K562 (cell line): ENCODE results near the gene CREM. TPM values are rescaled to one million over a fixed set of nuclear protein-coding genes. Genes with fewer than 3 reads are reported as not detected.

Experiments
- ARID1B ChIP-seq: fragments of 450-650 bp; IDR thresholded peaks from 2 replicates; pipeline ENCODE4 v1.6.1; 2016; ENCODE audit warnings: antibody characterized with exemption, mild to moderate bottlenecking, inconsistent platforms
- ARNT ChIP-seq, 2 experiments: fragments of 450-650 bp; IDR thresholded peaks; 2 replicates each; pipeline ENCODE4 v1.6.1; 2016; ENCODE audit warnings: mild to moderate bottlenecking in 1 of 2
- COPS2 ChIP-seq: fragments of 450-650 bp; conservative IDR thresholded peaks from 2 replicates; pipeline ENCODE4 v1.6.1; 2016; ENCODE audit warnings: mild to moderate bottlenecking, moderate library complexity
- EHMT2 ChIP-seq: fragments of 450-650 bp; IDR thresholded peaks from 2 replicates; pipeline ENCODE4 v1.6.1; 2018; ENCODE audit warnings: antibody characterized with exemption
- EP400 ChIP-seq: fragments of 450-650 bp; IDR thresholded peaks from 2 replicates; pipeline ENCODE4 v1.6.1; 2017; ENCODE audit warnings: antibody characterized with exemption, mild to moderate bottlenecking, moderate library complexity
- FOS ChIP-seq: IDR thresholded peaks from 3 replicates; pipeline ENCODE4 v1.6.1; 2011; ENCODE audit not compliant: insufficient read length; ENCODE audit errors: extremely low read depth
- HCFC1 ChIP-seq: IDR thresholded peaks from 2 replicates; pipeline ENCODE4 v1.6.1; 2012; ENCODE audit warnings: low read depth, low read length, improper control_type of control experiment
- HINFP ChIP-seq: fragments of 450-650 bp; conservative IDR thresholded peaks from 2 replicates; pipeline ENCODE4 v1.6.1; 2016; ENCODE audit warnings: missing genetic modification characterization, low read depth, mild to moderate bottlenecking, control low read depth, missing compliant biosample characterization
- IFI16 ChIP-seq: fragments of 250-450 bp; sonication (Bioruptor Pico); IDR thresholded peaks from 2 replicates; pipeline ENCODE4 v2.1.2; 2022; ENCODE audit warnings: mild to moderate bottlenecking, inconsistent platforms
- MIER1 ChIP-seq: fragments of 450-650 bp; IDR thresholded peaks from 2 replicates; pipeline ENCODE4 v1.6.1; 2016; ENCODE audit warnings: antibody characterized with exemption, mild to moderate bottlenecking, low read depth
- NCOA2 ChIP-seq, 2 experiments: fragments of 450-650 bp; IDR thresholded peaks; 2 replicates each; pipeline ENCODE4 v1.6.1; 2018; ENCODE audit warnings: mild to moderate bottlenecking in 2 of 2, moderate library complexity in 1 of 2; ENCODE audit not compliant: partially characterized antibody in 2 of 2
- NCOR1 ChIP-seq: fragments of 450-650 bp; IDR thresholded peaks from 2 replicates; pipeline ENCODE4 v1.6.1; 2016; ENCODE audit warnings: mild to moderate bottlenecking, moderate library complexity
- PCBP1 ChIP-seq: fragments of 200-400 bp; formaldehyde crosslinking; IDR thresholded peaks from 2 replicates; pipeline ENCODE4 v1.6.1; 2018; ENCODE audit warnings: mild to moderate bottlenecking, low read depth, low read length; ENCODE audit not compliant: poor library complexity, severe bottlenecking
- SIRT6 ChIP-seq: IDR thresholded peaks from one replicate; pipeline ENCODE4 v1.6.1; 2012; ENCODE audit warnings: low read depth, mild to moderate bottlenecking, control low read depth, inconsistent platforms, low read length, moderate library complexity
- ZBTB12 ChIP-seq: fragments of 250-450 bp; sonication (Bioruptor Pico); IDR thresholded peaks from 2 replicates; pipeline ENCODE4 v1.4.0; 2020
- ZBTB43 ChIP-seq: sonication (generic); formaldehyde crosslinking; IDR thresholded peaks from 2 replicates; pipeline ENCODE4 v1.8.0; 2023; ENCODE audit warnings: mild to moderate bottlenecking, missing genetic modification reagents
- ZNF263 ChIP-seq: sonication (generic); formaldehyde crosslinking; IDR thresholded peaks from 2 replicates; pipeline ENCODE4 v1.8.0; 2022; ENCODE audit warnings: mild to moderate bottlenecking, missing genetic modification reagents, borderline replicate concordance
- ZNF41 ChIP-seq: fragments of 250-450 bp; sonication (Bioruptor Pico); conservative IDR thresholded peaks from 2 replicates; pipeline ENCODE4 v1.4.0; 2020; ENCODE audit warnings: mild to moderate bottlenecking
- ZNF431 ChIP-seq: sonication (generic); formaldehyde crosslinking; IDR thresholded peaks from 2 replicates; pipeline ENCODE4 v1.8.0; 2022; ENCODE audit warnings: mild to moderate bottlenecking, missing genetic modification reagents
- ZNF436 ChIP-seq: fragments of 250-450, 450-650 bp; sonication (Bioruptor Pico); formaldehyde crosslinking; IDR thresholded peaks from 2 replicates; pipeline ENCODE4 v1.7.0; 2020; ENCODE audit warnings: mild to moderate bottlenecking
- polyA plus RNA-seq, 8 experiments: library from polyadenylated mRNA; depleted of rRNA in 4 of 8; stranded (reverse) in 5 of 8; unstranded in 3 of 8; fragments of >200 nt; fragmentation: Nextera tagmentation in 2 of 8; fragmentation: Illumina TruSeq in 1 of 8; extraction: Ambion mirVana in 2 of 8; extraction: Trizol in 1 of 8; gene quantifications; 2 replicates each; pipeline versions ENCODE4 v1.2.1 to v1.2.3, GENCODE V29; 2011 to 2014; ENCODE audit warnings: inconsistent platforms in 1 of 8, missing spikeins in 1 of 8
- total RNA-seq, 7 experiments: library from RNA; depleted of rRNA in 6 of 7; stranded (reverse); fragments of >200 nt in 6 of 7; fragmentation: Illumina TruSeq in 2 of 7; extraction: Trizol in 2 of 7; gene quantifications; 2 replicates each; pipeline versions ENCODE4 v1.2.1 to v1.2.3, GENCODE V29; 2011 to 2021; ENCODE audit warnings: low replicate concordance in 1 of 7
- TF ChIP-seq, protein P1 (sequence below): sonication (generic); formaldehyde crosslinking; IDR thresholded peaks from 2 replicates; pipeline ENCODE4 v1.8.1; 2023; ENCODE audit warnings: mild to moderate bottlenecking, missing genetic modification reagents
- TF ChIP-seq, protein P2 (sequence below), 3 experiments: fragments of 200-800 bp in 1 of 3; sonication (Bioruptor generic) in 1 of 3; sonication (generic) in 1 of 3; formaldehyde crosslinking in 1 of 3; IDR thresholded peaks; 2 replicates each; pipeline versions ENCODE4 v1.6.1 to v1.8.0; 2016 to 2022; ENCODE audit warnings: mild to moderate bottlenecking in 2 of 3, missing compliant biosample characterization in 2 of 3, missing genetic modification characterization in 2 of 3, missing genetic modification reagents in 1 of 3

CREM gene
- total and polyA plus RNA-seq, 9 of the 15 experiments (the other 6 are each of a cell fraction or from before 2014, with no cell fraction given): 39.1 to 70.2 (median 48.3) TPM

DNA sequence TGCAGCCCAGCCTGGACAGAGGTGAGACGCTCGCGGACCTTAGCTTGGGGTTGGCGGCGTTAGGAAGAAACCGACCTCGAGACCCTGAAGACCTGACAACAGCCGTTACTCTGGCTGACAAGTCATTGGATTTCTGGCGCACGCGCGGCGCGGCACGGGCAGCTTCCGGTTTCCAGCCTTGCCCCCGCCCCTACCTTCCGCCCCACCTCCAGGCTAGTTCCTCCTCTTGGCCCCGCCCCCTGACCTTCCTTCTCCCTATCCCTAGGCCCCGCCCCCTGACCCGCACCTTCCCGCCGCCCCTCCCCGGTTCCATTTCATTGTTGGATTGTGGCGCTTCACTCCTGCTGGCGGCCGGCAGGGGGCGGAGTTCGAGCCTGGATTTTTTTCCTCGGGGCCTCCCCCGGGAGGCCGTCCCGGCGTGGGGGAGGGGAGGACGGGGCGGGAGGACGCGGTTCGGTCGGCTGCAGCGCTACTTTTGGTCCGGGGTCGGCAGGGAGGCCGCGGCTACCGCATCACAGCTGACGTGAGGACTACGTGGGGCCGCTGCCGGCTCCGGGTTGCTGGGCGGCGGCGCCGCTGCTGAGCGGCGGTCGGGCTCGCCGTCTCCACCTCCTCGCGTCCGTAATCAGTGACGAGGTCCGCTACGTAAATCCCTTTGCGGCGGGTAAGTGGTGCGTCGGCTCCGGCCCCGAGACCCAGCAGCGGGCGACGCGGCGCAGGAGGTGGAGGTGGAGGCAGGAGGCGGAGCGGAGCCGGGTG is at the start of gene CREM (continued):
- TF ChIP-seq ZNF431 (CRISPR knock-in tag): no peak
- no peak for TF ChIP-seq EHMT2
- TF ChIP-seq ARNT (IDR thresholded peaks at IDR 0.05): no peak
- TF ChIP-seq, protein P1, sequence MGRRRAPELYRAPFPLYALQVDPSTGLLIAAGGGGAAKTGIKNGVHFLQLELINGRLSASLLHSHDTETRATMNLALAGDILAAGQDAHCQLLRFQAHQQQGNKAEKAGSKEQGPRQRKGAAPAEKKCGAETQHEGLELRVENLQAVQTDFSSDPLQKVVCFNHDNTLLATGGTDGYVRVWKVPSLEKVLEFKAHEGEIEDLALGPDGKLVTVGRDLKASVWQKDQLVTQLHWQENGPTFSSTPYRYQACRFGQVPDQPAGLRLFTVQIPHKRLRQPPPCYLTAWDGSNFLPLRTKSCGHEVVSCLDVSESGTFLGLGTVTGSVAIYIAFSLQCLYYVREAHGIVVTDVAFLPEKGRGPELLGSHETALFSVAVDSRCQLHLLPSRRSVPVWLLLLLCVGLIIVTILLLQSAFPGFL (CRISPR knock-in tag): 0 out of 2 replicates have a peak, but pooled peaks have one; percentile 17
- peak; percentile 91 for TF ChIP-seq HINFP
- TF ChIP-seq ZNF41: no peak
- TF ChIP-seq, protein P2, sequence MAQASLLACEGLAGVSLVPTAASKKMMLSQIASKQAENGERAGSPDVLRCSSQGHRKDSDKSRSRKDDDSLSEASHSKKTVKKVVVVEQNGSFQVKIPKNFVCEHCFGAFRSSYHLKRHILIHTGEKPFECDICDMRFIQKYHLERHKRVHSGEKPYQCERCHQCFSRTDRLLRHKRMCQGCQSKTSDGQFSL (CRISPR knock-in tag; IDR thresholded peaks at IDR 0.05): peak; percentile 6; the same call in 1 of the 2 replicates
- TF ChIP-seq, protein P2 (tag; IDR thresholded peaks at IDR 0.05): no peak
- no peak for TF ChIP-seq IFI16 (CRISPR knock-in tag)
- no peak for TF ChIP-seq ZBTB43
- TF ChIP-seq MIER1: no peak
- no peak for TF ChIP-seq COPS2
- TF ChIP-seq ARID1B: no peak; the same call in 1 of the 2 replicates
- peak; percentile 76 for TF ChIP-seq ZNF263 (CRISPR knock-in tag)
- peak; percentile 59 for TF ChIP-seq PCBP1
- peak; percentile 74 for TF ChIP-seq EP400
- peak; percentile 87 for TF ChIP-seq ZBTB12 (CRISPR knock-in tag)
- TF ChIP-seq NCOR1: peak; percentile 69
- no peak for TF ChIP-seq ZNF436 (CRISPR knock-in tag)
- no peak for TF ChIP-seq FOS
- TF ChIP-seq SIRT6: no peak
- TF ChIP-seq NCOA2 (IDR thresholded peaks at IDR 0.05; ENCODE audit: partially characterized antibody in 2 of 2): no peak
- peak; percentile 58 for TF ChIP-seq HCFC1
